ENCODE measurements around the gene PTCRA.
"Not testable (repeated sequence)": the region's sequence is repeated elsewhere in the genome, so short reads cannot be mapped to it uniquely, and the experiment has no call there.

The PTCRA gene

DNA sequence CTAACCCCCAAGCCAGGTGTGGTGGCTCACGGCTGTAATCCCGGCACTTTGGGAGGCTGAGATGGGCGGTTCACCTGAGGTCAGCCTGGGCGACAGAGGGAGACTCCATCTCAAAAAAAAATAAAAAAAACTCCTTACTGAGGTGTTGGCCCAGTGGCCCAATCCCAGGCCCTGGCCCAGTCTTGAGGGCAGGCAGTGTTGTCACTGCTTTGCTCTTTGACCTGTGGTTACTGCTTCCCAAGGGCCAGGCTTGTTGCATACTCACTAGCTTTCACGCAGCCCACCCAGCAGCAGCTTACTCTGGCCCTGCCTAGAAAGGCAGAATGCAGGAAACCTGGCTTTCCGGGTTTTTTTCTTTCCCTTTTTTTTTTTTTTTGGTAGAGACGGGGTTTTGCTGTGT lies 26.6 kb downstream of the PTCRA start:
- no peak for DNase-seq

DNA sequence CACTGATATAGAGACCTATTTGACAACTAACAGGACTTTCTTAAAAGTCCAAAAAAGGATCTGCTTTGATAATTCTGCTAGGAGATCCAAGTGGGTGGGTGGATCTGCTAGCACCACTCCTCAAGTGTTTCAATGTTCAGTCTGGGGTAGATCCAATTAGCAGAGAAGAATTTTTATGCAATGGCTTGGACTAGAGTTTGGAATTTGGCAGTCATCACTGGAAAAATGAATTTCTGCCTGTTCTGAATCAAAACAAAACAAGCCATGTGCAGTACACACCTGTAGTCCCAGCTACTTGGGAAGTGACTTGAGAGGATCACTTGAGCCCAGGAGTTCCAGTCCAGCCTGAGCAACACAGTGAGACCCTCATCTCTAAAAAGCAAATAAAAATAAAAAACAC lies 32.1 kb downstream of the PTCRA start:
- DNase-seq: no peak

DNA sequence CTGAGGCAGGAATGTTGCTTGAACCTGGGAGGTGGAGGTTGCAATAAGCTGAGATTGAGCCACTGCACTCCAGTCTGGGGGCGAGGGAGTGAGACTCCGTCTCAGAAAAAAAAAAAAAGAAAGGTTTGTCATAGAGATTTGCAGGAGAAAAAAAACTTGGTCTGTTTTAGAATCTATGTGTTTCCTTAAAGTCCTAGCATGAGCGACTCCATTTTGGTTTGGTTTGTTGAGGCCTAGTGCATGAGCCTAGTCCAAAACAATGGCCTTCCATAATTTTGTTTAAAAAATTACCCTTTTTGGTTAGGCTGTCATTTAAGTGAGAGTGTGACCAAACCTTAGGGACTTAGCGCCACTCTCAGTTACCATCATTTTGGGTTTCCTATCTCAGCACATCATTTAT lies 36.5 kb downstream of the PTCRA start:
- no peak for DNase-seq

GRCh38 chr6:42954405-42954804 lies 38.6 kb downstream of the PTCRA start:
- not testable (repeated sequence) for DNase-seq

DNA sequence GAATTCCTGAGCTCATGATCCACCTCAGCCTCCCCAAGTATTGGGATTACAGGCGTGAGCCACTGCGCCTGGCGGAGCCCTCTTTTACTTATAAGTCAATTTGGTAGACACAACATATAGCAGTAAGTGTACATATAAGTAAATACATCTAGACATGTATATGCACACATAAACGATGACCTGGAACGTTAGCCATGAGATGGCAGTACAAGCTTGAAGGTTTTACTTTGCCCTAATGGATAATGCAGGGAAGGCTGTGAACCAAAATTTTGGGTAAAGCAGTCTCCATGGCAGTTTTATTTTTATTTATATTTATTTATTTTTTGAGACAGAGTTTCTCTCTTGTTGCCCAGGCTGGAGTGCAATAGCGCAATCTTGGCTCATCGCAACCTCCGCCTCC lies 42.3 kb downstream of the PTCRA start:
- no peak for DNase-seq

DNA sequence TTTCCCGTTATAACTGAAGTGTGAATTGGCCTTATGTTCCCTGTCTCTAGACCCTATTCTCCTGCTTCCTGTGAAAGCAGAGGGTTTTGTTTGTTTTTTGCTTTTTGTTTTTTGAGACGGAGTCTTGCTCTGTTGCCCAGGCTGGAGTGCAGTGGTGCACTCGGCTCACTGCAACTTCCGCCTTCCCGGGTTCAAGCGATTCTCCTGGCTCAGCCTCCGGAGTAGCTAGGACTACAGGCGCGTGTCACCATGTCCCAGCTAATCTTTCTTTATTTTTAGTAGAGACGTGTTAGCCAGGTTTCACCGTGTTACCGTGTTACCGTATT lies 44.0 kb downstream of the PTCRA start:
- no peak for DNase-seq

DNA sequence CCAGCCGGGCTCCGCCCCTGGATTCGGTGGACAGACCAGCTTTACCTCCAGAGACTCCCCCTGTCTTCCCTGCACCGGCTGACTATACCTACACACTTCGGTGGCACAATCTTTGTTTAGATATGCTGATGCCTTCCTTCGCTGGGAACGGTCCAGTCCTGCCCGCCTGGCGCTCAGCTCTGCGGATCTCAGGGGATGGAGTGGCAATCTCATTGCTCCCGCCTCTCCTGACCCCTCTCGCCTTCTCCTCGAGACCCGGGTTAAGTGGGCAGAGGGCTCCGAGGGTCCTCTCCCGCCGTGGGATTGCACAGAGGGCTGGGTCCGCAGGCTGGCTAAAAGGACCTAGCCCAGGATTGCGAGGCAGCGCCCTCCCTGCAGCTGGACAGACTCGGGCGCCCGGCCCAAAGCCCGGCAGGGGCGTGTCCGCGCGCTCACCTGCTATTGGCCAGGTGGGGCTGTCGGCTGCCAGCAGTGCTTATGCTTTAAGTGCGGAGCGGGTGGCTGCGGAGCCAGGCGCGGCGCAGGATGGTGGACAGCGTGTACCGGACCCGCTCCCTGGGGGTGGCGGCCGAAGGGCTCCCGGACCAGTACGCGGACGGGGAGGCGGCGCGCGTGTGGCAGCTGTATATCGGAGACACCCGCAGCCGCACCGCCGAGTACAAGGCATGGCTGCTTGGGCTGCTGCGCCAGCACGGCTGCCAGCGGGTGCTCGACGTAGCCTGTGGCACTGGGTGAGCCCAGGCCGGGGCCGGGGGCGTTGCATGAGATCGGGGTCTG lies 44.6 kb downstream of the PTCRA start, which contains the start of gene GNMT:
Gene GNMT, plus strand, starts transcription at position 512 of the 777 bp plus-strand sequence. Its CDS starts 14 bp downstream, at position 526.
- no peak for DNase-seq

DNA sequence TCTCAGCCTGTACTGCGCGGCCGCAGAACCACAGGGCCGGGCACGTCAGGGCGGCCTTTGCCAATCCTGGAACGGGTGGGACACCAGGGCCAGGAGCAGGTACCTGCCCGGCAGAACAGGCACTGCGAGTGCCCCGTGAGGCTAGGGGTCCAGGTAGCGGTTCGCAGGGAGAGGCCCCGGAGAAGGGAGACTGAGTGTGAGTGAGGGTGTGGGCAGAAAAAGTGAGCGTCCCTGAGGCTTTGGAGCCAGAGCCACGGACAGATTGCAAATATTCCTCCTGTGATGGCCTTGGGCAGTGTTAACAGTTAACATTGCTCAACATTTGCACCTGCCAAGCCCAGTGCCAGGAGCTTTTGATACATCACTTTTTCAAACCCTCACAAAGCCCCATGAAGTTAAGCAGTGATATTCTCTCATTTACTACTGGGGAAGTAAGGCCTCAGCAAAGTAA lies 45.2 kb downstream of the PTCRA start:
- no peak for DNase-seq

- DNase-seq: no peak
These were observed 46.2 kb downstream of the PTCRA start for GRCh38 chr6:42962096-42962495.

DNA sequence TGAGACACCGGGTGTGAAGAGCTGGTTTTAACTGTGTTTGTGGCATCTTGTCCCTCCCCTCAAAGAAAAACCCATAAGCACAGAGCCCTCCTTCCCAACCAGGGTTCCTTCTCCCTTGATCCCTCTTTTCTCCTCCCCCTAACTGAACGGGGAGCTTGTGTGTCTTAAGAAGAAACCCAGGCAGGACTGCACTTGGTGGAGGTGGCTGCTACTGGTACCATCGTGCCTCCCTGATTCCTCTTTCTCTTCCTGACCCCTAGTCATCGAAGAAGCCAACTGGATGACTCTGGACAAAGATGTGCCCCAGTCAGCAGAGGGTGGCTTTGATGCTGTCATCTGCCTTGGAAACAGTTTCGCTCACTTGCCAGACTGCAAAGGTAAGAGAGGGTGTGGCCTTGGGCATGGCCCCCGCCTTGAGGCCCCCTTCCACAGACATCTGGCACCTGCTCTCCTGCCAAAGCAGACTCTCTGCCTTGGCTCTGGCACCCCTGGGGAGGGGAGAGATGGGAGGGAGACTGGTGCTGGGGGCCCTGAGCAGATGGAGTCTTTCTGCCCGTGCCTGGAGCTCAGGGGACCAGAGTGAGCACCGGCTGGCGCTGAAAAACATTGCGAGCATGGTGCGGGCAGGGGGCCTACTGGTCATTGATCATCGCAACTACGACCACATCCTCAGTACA lies 46.8 kb downstream of the PTCRA start:
- DNase-seq: no peak

DNA sequence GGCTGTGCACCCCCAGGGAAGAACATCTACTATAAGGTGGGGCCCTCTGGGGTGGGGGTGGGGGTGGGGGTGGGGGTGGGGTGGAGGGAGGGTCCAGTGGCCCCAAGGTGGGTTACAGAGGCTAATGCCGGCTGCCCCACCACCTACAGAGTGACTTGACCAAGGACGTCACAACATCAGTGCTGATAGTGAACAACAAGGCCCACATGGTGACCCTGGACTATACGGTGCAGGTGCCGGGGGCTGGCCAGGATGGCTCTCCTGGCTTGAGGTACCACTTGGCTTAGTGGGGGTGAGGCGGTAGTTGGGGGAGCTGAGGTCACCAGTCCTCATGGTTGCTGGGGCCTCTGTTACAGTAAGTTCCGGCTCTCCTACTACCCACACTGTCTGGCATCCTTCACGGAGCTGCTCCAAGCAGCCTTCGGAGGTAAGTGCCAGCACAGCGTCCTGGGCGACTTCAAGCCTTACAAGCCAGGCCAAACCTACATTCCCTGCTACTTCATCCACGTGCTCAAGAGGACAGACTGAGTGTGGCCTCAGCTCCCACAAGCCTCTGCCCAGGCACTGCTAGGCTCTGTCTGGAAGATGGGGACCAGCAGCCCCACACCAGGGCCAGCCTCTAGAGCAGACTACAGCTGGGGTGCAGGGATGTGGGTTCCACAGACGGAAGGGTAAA lies 47.5 kb downstream of the PTCRA start:
- DNase-seq: no peak

- no peak for DNase-seq
These were observed 48.2 kb downstream of the PTCRA start for GRCh38 chr6:42963855-42964605.

GRCh38 chr6:42966571-42966970 lies 50.7 kb downstream of the PTCRA start:
- DNase-seq: no peak

GRCh38 chr6:42967228-42967627 lies 51.4 kb downstream of the PTCRA start:
- no peak for DNase-seq

DNA sequence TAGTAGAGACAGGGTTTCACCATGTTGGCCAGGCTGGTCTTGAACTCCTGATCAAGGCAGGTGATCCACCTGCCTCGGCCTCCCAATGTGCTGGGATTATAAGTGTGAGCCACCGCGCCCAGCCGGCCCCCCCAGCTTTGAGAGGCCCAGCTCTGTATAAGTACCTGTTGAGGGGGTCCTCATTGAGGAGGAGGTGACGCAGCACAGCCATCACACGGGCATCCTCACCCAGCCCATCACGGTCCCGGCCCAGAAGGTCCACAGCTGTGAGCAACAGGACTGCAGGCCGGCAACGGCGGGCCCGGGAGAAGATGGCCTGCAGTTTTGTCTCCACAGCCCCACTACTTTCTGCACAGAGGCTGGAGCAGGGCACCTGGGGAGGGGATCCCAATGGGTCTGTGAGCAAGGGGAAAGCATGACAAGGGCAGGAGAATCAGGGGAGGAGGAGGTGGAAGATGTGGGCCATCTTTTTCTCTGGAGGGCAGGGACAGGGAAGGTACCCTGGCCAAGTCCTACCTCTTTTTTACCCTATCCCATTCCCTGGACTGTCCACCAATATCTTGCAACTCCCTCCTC lies 52.4 kb downstream of the PTCRA start:
- DNase-seq: no peak

GRCh38 chr6:42968783-42969182 lies 52.9 kb downstream of the PTCRA start:
- DNase-seq: no peak

GRCh38 chr6:42969431-42969830 lies 53.6 kb downstream of the PTCRA start:
- DNase-seq: no peak

- no peak for DNase-seq
These were observed 54.1 kb downstream of the PTCRA start for GRCh38 chr6:42969934-42970333.

- DNase-seq: no peak
These were observed 55.2 kb downstream of the PTCRA start for GRCh38 chr6:42970871-42971612.

DNA sequence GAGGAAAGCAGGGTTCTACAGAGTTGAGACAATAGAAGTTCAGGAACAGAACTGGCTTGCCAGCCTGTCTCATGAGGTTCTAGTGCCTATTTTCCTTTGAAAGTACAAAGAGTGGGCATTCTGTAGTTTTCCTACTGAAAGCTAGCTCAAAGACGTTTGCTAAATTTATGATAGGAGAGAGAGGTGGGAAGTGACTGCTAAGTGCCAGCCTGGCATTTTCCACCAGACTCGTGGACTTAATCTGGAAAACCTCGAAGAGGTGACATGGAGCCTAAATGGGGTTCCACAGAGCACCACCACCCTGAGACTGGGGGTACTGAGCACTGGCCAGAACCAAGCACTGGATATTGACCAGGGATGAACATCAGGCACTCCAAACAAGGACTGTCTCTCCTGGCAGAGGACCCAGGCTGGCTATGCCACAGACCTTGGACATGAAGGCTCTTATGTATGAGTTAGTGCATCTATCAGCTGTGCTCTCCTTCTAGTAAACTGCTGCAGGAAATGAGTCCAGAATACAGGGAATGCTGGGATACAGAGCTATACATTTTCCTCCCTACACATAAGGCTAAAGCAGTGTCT lies 56.0 kb downstream of the PTCRA start:
- no peak for DNase-seq

DNA sequence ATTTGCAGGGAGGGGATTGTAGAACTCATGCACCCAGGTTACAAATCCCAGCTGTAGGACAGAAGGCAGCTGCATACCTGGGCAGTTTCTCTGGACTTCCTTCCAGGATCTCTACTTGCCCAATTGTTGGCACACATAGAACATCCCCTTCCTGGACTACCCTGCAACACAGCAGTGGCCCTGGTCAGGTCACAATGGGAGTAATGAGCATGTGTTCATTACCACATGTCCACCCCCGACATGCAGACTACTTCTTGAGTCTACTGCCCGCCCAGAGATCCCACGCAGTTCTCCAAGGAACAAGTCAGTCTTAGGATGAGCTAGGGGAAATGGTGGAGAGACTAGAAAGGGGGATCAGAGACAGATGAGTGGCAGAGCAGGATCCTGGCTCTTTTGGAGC lies 58.1 kb downstream of the PTCRA start:
- no peak for DNase-seq
